Right lobe of liver (tissue), 4 donors: ENCODE results near the gene YJEFN3.

Experiments
- CTCF ChIP-seq, 4 donors: fragments of 200-600 bp in 3 of 4; fragments of 450-650 bp in 1 of 4; IDR thresholded peaks; one replicate each; pipeline versions ENCODE4 v1.5.1 to v1.8.0; 2016 to 2022; ENCODE audit warnings: antibody characterized with exemption in 4 of 4, mild to moderate bottlenecking in 2 of 4
- POLR2A ChIP-seq: fragments of 450-650 bp; IDR thresholded peaks from one replicate; pipeline ENCODE4 v1.6.1; 2017; ENCODE audit warnings: antibody characterized with exemption, mild to moderate bottlenecking
- donor health status: DM: no; HTN: no; CAD: no.
- donor health status: DM: no; HTN: no; CAD: no.
- donor health status: DM: no; HTN: yes; CAD: no.

- TF ChIP-seq CTCF (IDR thresholded peaks at IDR 0.05) (no peak), POLR2A (no peak)
Observed at GRCh38 chr19:19537075-19538048, 8.7 kb downstream of the YJEFN3 start.
